GM12878 (cell line): ENCODE data around the gene DPP4. TPM values are rescaled to one million over a fixed set of nuclear protein-coding genes. Genes with fewer than 3 reads are reported as not detected.

Experiments used
- ATAC-seq: fragments of 200-7000 bp; cut with Tn5 transposase; 3 replicates; pipeline ENCODE4 v1.9.1; 2020; ENCODE audit warnings: mild to moderate bottlenecking, moderate library complexity
- BruUV-seq: library from RNA; stranded (reverse); fragments of 400-500 nt; replicated peaks from 2 replicates; lab custom pipeline; 2021; lab: Mats Ljungman, UMichigan
- CTCF ChIA-PET: fragments of 300-600 bp; sonication (Branson Sonifier 250); formaldehyde crosslinking; extraction: SDS; loops from one replicate; lab custom pipeline; 2021; ENCODE audit warnings: inconsistent platforms; lab: Yijun Ruan, JAX
- POLR2A ChIA-PET: fragments of 350-600 bp; formaldehyde crosslinking; extraction: SDS; loops from one replicate; lab custom pipeline; 2021; ENCODE audit warnings: inconsistent platforms; lab: Charles Lee
- RAD21 ChIA-PET: fragments of 300-600 bp; sonication (Branson Sonifier 250); formaldehyde crosslinking; loops from one replicate; lab custom pipeline; 2023; ENCODE audit warnings: antibody characterized with exemption; ENCODE audit not compliant: unreplicated experiment; lab: Charles Lee
- SMC1A ChIA-PET: fragments of 300-600 bp; sonication (Branson Sonifier 250); formaldehyde crosslinking; loops from one replicate; lab custom pipeline; 2023; ENCODE audit not compliant: unreplicated experiment, uncharacterized antibody; lab: Charles Lee
- DNase-seq: peaks from one replicate; pipeline ENCODE4 v3.0.0-alpha.2; 2011; ENCODE audit warnings: low read depth, low spot score
- FAIRE-seq: peaks from 3 replicates; lab custom pipeline; 2011; peaks lifted over from hg19 to GRCh38; lab: Jason Lieb, UNC
- H2AFZ ChIP-seq: 2 replicates; pipeline ENCODE4 v1.6.0; 2011; ENCODE audit warnings: low read depth, low read length, control low read depth; ENCODE audit not compliant: control insufficient read depth
- H3K27ac ChIP-seq: 2 replicates; pipeline ENCODE4 v1.5.1; 2011; ENCODE audit warnings: control low read depth; ENCODE audit not compliant: control insufficient read depth, insufficient read depth
- H3K27me3 ChIP-seq, 2 experiments: replicated peaks in 1 of 2; 2 replicates each; pipeline versions ENCODE4 v1.6.0 to v1.6.1; 2011; ENCODE audit warnings: low read length in 1 of 2; ENCODE audit not compliant: control insufficient read depth in 2 of 2, insufficient read depth in 2 of 2
- H3K36me3 ChIP-seq, 2 experiments: 2 replicates each; pipeline ENCODE4 v1.5.1; 2011; ENCODE audit warnings: low read length in 1 of 2; ENCODE audit not compliant: control insufficient read depth in 2 of 2, insufficient read depth in 2 of 2
- H3K4me1 ChIP-seq: 2 replicates; pipeline ENCODE4 v1.6.1; 2011; ENCODE audit warnings: mild to moderate bottlenecking, low read length, moderate library complexity, mixed read lengths; ENCODE audit not compliant: control insufficient read depth, insufficient read depth
- H3K4me2 ChIP-seq: 2 replicates; pipeline ENCODE4 v1.6.0; 2011; ENCODE audit warnings: control low read depth; ENCODE audit not compliant: control insufficient read depth, insufficient read depth
- H3K4me3 ChIP-seq: fragments of 200-600 bp; sonication (generic); 2 replicates; pipeline ENCODE4 v1.5.1; 2016
- H3K79me2 ChIP-seq: 2 replicates; pipeline ENCODE4 v1.6.0; 2011; ENCODE audit warnings: low read length; ENCODE audit not compliant: control insufficient read depth, insufficient read depth
- H3K9ac ChIP-seq: 2 replicates; pipeline ENCODE4 v1.8.0; 2011; ENCODE audit warnings: low read length, control low read depth, mixed read lengths; ENCODE audit not compliant: control insufficient read depth, insufficient read depth
- H3K9me3 ChIP-seq: replicated peaks from 3 replicates; pipeline ENCODE4 v1.5.1; 2011; ENCODE audit warnings: mild to moderate bottlenecking, low read length; ENCODE audit not compliant: control insufficient read depth, insufficient read depth
- H4K20me1 ChIP-seq: 2 replicates; pipeline ENCODE4 v1.6.0; 2011; ENCODE audit not compliant: control insufficient read depth, insufficient read depth
- CTCF ChIP-seq, 3 experiments: IDR thresholded peaks in 2 of 3; conservative IDR thresholded peaks in 1 of 3; 2 replicates each; pipeline ENCODE4 v1.5.1; 2011; ENCODE audit warnings: low read depth in 3 of 3, low read length in 3 of 3, mild to moderate bottlenecking in 3 of 3, control low read depth in 2 of 3, moderate library complexity in 2 of 3, inconsistent platforms in 1 of 3, mixed read lengths in 1 of 3; ENCODE audit not compliant: control insufficient read depth in 2 of 3, insufficient read depth in 1 of 3; ENCODE audit errors: extremely low read depth in 1 of 3
- KLF5 ChIP-seq: fragments of 450-650 bp; IDR thresholded peaks from 2 replicates; pipeline ENCODE4 v1.6.1; 2014; ENCODE audit warnings: mild to moderate bottlenecking; ENCODE audit not compliant: partially characterized antibody
- MTA2 ChIP-seq: fragments of 450-650 bp; IDR thresholded peaks from 2 replicates; pipeline ENCODE4 v1.6.1; 2016; ENCODE audit warnings: low read depth, mild to moderate bottlenecking, moderate library complexity
- RAD21 ChIP-seq: IDR thresholded peaks from 2 replicates; pipeline ENCODE4 v1.6.1; 2011; ENCODE audit warnings: mild to moderate bottlenecking, low read depth, low read length, moderate library complexity; ENCODE audit not compliant: insufficient read depth
- SMAD1 ChIP-seq: fragments of 450-650 bp; IDR thresholded peaks from 2 replicates; pipeline ENCODE4 v1.6.1; 2018; ENCODE audit warnings: mild to moderate bottlenecking, low read depth; ENCODE audit not compliant: partially characterized antibody
- SMC3 ChIP-seq: IDR thresholded peaks from 2 replicates; pipeline ENCODE4 v1.6.1; 2011; ENCODE audit warnings: low read length, improper control_type of control experiment, borderline replicate concordance
- WGBS: methylation state at CpG from one replicate; pipeline ENCODE4 v1.1.6; 2016; ENCODE audit warnings: low lambda C conversion rate; ENCODE audit not compliant: insufficient replicate concordance, insufficient coverage; ENCODE audit errors: missing lambda C conversion rate; 5-methylcytosine and 5-hydroxymethylcytosine counted together
- in situ Hi-C: fragments of 300-500 bp; cut with MboI; formaldehyde crosslinking; loops from 9 replicates; pipeline ENCODE4 v1.14.3; 2018; ENCODE audit warnings: mixed read lengths
- intact Hi-C: fragments of 100-400 bp; cut with micrococcal nuclease; formaldehyde crosslinking; loops from one replicate; pipeline ENCODE4 v1.14.2; 2022; ENCODE audit not compliant: unreplicated experiment
- polyA plus RNA-seq, 11 experiments: library from polyadenylated mRNA; depleted of rRNA in 4 of 11; unstranded in 6 of 11; stranded (reverse) in 5 of 11; fragments of >200 nt; fragmentation: Nextera tagmentation in 4 of 11; fragmentation: Illumina TruSeq in 1 of 11; extraction: Ambion mirVana in 4 of 11; extraction: Trizol in 1 of 11; gene quantifications; 1 replicate in 1 of 11; 2 replicates in 10 of 11; pipeline versions ENCODE4 v1.2.1 to v1.2.3, GENCODE V29; 2011 to 2016; ENCODE audit warnings: inconsistent platforms in 2 of 11, missing spikeins in 2 of 11, low read depth in 1 of 11
- total RNA-seq, 4 experiments: library from RNA; depleted of rRNA in 3 of 4; stranded (reverse); fragments of >200 nt in 3 of 4; fragmentation: Illumina TruSeq in 1 of 4; extraction: Trizol in 1 of 4; gene quantifications; 2 replicates each; pipeline versions ENCODE4 v1.2.1 to v1.2.3, GENCODE V29; 2013 to 2021

DPP4 gene
- total and polyA plus RNA-seq, 10 of the 15 experiments (the other 5 are each of a cell fraction or from before 2014, with no cell fraction given), result 4.1 to 11.4 (median 9.3) TPM

- no peak for TF ChIP-seq SMAD1
- no peak overlapping the region for H3K4me2 ChIP-seq
- ChIA-PET POLR2A (no interaction called here), RAD21 (interaction anchor here (1.0 to 1.1 kb wide), 2 partner anchors 31 to 33 kb away, joined by 4 read pairs; no protein-coding TSS in a partner anchor), SMC1A (interaction anchor here (1.1 to 2.1 kb wide), 9 partner anchors 11 to 84 kb away, joined by 3 to 8 read pairs (median 4); partner anchors contain the start of gene DPP4), CTCF (interaction anchor here (0.6 to 3.9 kb wide), 9 partner anchors 11 to 86 kb away, joined by 3 to 24 read pairs (median 5); no protein-coding TSS in a partner anchor)
- H3K36me3 ChIP-seq, result no peaks in the 10 kb centered on the region
- in situ Hi-C loops (no loop called here), intact Hi-C loops (no loop called here)
- WGBS, result 20% methylated on average over 5 of the region's 5 CpGs
- BruUV-seq, result no TSS peak
- no peaks in the 10 kb centered on the region for H3K27me3 ChIP-seq
- DNase-seq (no peak), ATAC-seq (no peak), FAIRE-seq (no peak)
- no peak overlapping the region for H3K27ac ChIP-seq
- H3K4me3 ChIP-seq, result no peak overlapping the region
- H3K9ac ChIP-seq, result no peak overlapping the region
- H3K4me1 ChIP-seq, result no peaks in the 10 kb centered on the region
- H4K20me1 ChIP-seq, result no peaks in the 10 kb centered on the region
- no peak overlapping the region for H2AFZ ChIP-seq
- H3K79me2 ChIP-seq, result no peaks in the 10 kb centered on the region
- no peaks in the 10 kb centered on the region for H3K9me3 ChIP-seq
These were observed 18.0 kb upstream of the DPP4 start for GRCh38 chr2:162092008-162092390.

- POLR2A ChIA-PET, result no interaction called here
- Histone ChIP-seq H3K27me3 (no peaks in the 10 kb centered on the region), H3K27ac (no peak overlapping the region), H4K20me1 (no peaks in the 10 kb centered on the region), H3K36me3 (no peaks in the 10 kb centered on the region)
- peak; percentile 90 for ATAC-seq
- peak; percentile 51; the same call in 1 of the 2 replicates for TF ChIP-seq MTA2
- peak; percentile 35; the same call in 1 of the 2 replicates for TF ChIP-seq SMC3
- TF ChIP-seq KLF5, result no peak
- peak; percentile 39 to 58 (median 55); a peak in 4 of 6 replicates for TF ChIP-seq CTCF (IDR thresholded peaks at IDR 0.05 in 2 of 3, conservative IDR thresholded peaks at IDR 0.05 in 1 of 3; ENCODE audit: control insufficient read depth in 2 of 3, extremely low read depth in 1 of 3, insufficient read depth in 1 of 3, low read depth in 3 of 3, low read length in 3 of 3)
- TF ChIP-seq RAD21, result peak; percentile 62
- TF ChIP-seq, all 136 proteins: peak for 4
- FAIRE-seq (no peak), DNase-seq (no peak)
- H3K9ac ChIP-seq, result no peak overlapping the region
- CTCF ChIA-PET, result interaction anchor here (0.7 to 3.9 kb wide), 13 partner anchors 12 to 92 kb away, joined by 3 to 24 read pairs (median 3); no protein-coding TSS in a partner anchor
- BruUV-seq, result no TSS peak
- no peak overlapping the region for H3K4me2 ChIP-seq
- no peaks in the 10 kb centered on the region for H3K9me3 ChIP-seq
- no peak overlapping the region for H2AFZ ChIP-seq
- WGBS, result 54% methylated on average over 7 of the region's 7 CpGs
- no peak overlapping the region for H3K4me3 ChIP-seq
- SMC1A ChIA-PET, result interaction anchor here (1.2 to 2.1 kb wide), 12 partner anchors 9 to 84 kb away, joined by 3 to 8 read pairs (median 4); partner anchors contain the start of gene DPP4
- no peaks in the 10 kb centered on the region for H3K79me2 ChIP-seq
- in situ Hi-C loops, result no loop called here
- RAD21 ChIA-PET, result interaction anchor here (0.7 to 1.6 kb wide), 7 partner anchors 18 to 84 kb away, joined by 3 to 6 read pairs (median 4); partner anchors contain the start of gene DPP4
- intact Hi-C loops, result no loop called here
- no peaks in the 10 kb centered on the region for H3K4me1 ChIP-seq
These were observed 17.5 kb upstream of the DPP4 start for GRCh38 chr2:162091325-162092007.
